ENCODE measurements around the gene VSNL1.

DNA sequence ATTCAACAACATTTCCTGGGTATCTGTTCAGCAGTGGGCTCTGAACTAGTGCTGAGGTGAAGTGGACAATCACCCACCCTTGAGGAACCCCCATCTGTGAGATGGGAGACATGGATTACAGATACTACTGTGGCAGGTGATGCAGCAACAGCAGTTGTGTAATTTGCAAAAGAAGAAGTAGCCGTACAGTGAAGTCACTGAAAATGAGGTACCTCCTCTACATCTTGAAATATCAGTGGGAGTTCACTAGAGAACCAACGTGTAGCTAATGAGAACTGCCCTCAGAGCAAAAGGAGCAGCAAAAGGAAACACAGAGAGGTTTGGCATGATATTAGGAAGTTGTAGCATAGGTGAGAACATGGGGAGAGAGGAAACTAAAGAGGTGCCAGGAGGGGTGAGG is 41.3 kb downstream of the VSNL1 start:
- TF ChIP-seq, protein P1, sequence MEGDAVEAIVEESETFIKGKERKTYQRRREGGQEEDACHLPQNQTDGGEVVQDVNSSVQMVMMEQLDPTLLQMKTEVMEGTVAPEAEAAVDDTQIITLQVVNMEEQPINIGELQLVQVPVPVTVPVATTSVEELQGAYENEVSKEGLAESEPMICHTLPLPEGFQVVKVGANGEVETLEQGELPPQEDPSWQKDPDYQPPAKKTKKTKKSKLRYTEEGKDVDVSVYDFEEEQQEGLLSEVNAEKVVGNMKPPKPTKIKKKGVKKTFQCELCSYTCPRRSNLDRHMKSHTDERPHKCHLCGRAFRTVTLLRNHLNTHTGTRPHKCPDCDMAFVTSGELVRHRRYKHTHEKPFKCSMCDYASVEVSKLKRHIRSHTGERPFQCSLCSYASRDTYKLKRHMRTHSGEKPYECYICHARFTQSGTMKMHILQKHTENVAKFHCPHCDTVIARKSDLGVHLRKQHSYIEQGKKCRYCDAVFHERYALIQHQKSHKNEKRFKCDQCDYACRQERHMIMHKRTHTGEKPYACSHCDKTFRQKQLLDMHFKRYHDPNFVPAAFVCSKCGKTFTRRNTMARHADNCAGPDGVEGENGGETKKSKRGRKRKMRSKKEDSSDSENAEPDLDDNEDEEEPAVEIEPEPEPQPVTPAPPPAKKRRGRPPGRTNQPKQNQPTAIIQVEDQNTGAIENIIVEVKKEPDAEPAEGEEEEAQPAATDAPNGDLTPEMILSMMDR (IDR thresholded peaks at IDR 0.05), result no peak
- no peak for TF ChIP-seq EZH2 (IDR thresholded peaks at IDR 0.05; ENCODE audit: borderline replicate concordance, insufficient read depth, low read depth, low read length, poor library complexity, severe bottlenecking)

Measured in B cell (primary cell).